Measurements from ENCODE around the gene CCDC30.

DNA sequence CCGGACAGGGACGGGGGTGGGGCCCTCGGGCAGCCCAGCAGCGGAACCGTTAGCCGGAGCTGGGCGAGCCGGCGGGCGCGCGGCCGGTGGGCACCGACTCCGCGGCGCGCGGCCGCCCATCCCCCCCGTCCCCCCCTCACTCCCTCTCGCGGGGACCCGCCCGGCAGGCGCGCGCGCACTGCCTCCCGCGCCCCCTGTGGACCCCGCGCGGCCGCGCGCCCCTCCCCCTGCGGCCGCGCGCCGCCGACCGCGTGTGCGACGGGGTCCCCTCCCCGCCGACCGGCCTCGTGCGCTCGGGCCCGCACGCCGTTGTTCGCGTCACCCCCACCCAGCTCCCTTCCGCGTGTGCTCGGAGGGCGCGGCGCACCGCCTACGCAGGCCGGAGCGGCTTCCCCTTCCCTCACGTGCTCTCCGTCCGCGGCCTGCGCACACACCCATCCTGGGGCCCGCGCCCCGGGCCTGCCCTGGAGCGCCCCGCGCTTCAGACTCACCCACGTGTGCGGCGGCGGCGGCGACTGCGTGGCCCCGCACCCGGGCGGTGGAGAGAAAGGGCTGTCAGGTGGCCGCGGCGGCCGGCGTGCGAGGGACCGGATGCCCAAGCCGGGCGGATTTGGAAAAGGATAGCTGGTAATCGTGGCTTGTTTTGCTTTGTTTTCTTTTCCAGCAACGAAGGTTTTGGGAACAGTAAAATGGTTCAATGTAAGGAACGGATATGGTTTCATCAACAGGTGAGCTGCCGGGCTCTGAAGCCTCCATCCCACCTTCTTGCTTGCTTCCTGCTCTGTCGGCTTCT, 219.8 kb downstream of the CCDC30 start:
- TF ChIP-seq POLR2A (IDR thresholded peaks at IDR 0.05) = peak in 1 of 2 donors; percentile 28
- TF ChIP-seq, protein P1, sequence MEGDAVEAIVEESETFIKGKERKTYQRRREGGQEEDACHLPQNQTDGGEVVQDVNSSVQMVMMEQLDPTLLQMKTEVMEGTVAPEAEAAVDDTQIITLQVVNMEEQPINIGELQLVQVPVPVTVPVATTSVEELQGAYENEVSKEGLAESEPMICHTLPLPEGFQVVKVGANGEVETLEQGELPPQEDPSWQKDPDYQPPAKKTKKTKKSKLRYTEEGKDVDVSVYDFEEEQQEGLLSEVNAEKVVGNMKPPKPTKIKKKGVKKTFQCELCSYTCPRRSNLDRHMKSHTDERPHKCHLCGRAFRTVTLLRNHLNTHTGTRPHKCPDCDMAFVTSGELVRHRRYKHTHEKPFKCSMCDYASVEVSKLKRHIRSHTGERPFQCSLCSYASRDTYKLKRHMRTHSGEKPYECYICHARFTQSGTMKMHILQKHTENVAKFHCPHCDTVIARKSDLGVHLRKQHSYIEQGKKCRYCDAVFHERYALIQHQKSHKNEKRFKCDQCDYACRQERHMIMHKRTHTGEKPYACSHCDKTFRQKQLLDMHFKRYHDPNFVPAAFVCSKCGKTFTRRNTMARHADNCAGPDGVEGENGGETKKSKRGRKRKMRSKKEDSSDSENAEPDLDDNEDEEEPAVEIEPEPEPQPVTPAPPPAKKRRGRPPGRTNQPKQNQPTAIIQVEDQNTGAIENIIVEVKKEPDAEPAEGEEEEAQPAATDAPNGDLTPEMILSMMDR (IDR thresholded peaks at IDR 0.05) = no peak

All from uterus (tissue), 2 donors.